SK-N-SH (cell line): ENCODE results near the gene N4BP3. TPM values are rescaled to one million over a fixed set of nuclear protein-coding genes. Genes with fewer than 3 reads are reported as not detected.
A peak's percentile ranks its signal among the peaks of the same experiment; 100 is the strongest.
"Not testable (repeated sequence)": the region's sequence is repeated elsewhere in the genome, so short reads cannot be mapped to it uniquely, and the experiment has no call there.

ENCODE experiments used
- CTCF ChIA-PET: fragments of 300-600, 350-600 bp; formaldehyde crosslinking; extraction: SDS; loops from one replicate; lab custom pipeline; 2021; lab: Yijun Ruan, JAX
- POLR2A ChIA-PET: fragments of 350-600 bp; sonication (Branson Sonifier 250); formaldehyde crosslinking; extraction: SDS; loops from one replicate; lab custom pipeline; 2020; ENCODE audit warnings: antibody characterized with exemption, inconsistent platforms; lab: Yijun Ruan, JAX
- DNase-seq: peaks from one replicate; pipeline ENCODE4 v3.0.0; 2012
- H2AFZ ChIP-seq: fragments of 200-600 bp; sonication (generic); 2 replicates; pipeline ENCODE4 v1.8.1; 2016; ENCODE audit warnings: antibody characterized with exemption, mild to moderate bottlenecking, low read depth
- H3F3A ChIP-seq: fragments of 200-600 bp; sonication (generic); replicated peaks from 2 replicates; pipeline ENCODE3; 2016; ENCODE audit warnings: antibody characterized with exemption, mild to moderate bottlenecking; ENCODE audit not compliant: insufficient read depth
- H3K27ac ChIP-seq, 2 experiments: fragments of 200-500 bp in 1 of 2; fragments of 200-600 bp in 1 of 2; sonication (Bioruptor generic) in 1 of 2; sonication (generic), shearing (Covaris generic) in 1 of 2; 2 replicates each; pipeline versions ENCODE4 v1.5.1 to v1.6.1; 2014 to 2016; ENCODE audit warnings: low read depth in 2 of 2, inconsistent platforms in 1 of 2, low read length in 1 of 2, mild to moderate bottlenecking in 1 of 2, mixed read lengths in 1 of 2
- H3K27me3 ChIP-seq: fragments of 200-600 bp; sonication (generic), shearing (Covaris generic); 2 replicates; pipeline ENCODE4 v1.6.1; 2016; ENCODE audit warnings: mixed run types; ENCODE audit not compliant: insufficient read depth
- H3K36me3 ChIP-seq, 2 experiments: fragments of 200-500 bp in 1 of 2; fragments of 200-600 bp in 1 of 2; sonication (Bioruptor generic) in 1 of 2; sonication (generic) in 1 of 2; replicated peaks in 1 of 2; 2 replicates each; pipeline versions ENCODE3 to v1.5.1; 2014 to 2016; ENCODE audit warnings: low read length in 1 of 2, mild to moderate bottlenecking in 1 of 2; ENCODE audit not compliant: insufficient read depth in 2 of 2, control insufficient read depth in 1 of 2
- H3K4me1 ChIP-seq, 2 experiments: fragments of 200-500 bp in 1 of 2; fragments of 200-600 bp in 1 of 2; sonication (Bioruptor generic) in 1 of 2; sonication (generic), shearing (Covaris generic) in 1 of 2; 2 replicates each; pipeline versions ENCODE4 v1.5.1 to v1.6.1; 2014 to 2016; ENCODE audit warnings: low read depth in 1 of 2, low read length in 1 of 2, mixed run types in 1 of 2; ENCODE audit not compliant: insufficient read depth in 2 of 2, control insufficient read depth in 1 of 2
- H3K4me2 ChIP-seq: fragments of 200-600 bp; sonication (generic), shearing (Covaris generic); 2 replicates; pipeline ENCODE4 v1.6.1; 2017; ENCODE audit warnings: mixed run types
- H3K4me3 ChIP-seq, 2 experiments: fragments of 200-500 bp in 1 of 2; fragments of 200-600 bp in 1 of 2; sonication (Bioruptor generic) in 1 of 2; sonication (generic), shearing (Covaris generic) in 1 of 2; 2 replicates each; pipeline versions ENCODE4 v1.5.1 to v1.8.1; 2014 to 2016; ENCODE audit warnings: low read depth in 2 of 2, inconsistent platforms in 1 of 2, low read length in 1 of 2, mild to moderate bottlenecking in 1 of 2, mixed read lengths in 1 of 2, moderate library complexity in 1 of 2
- H3K79me2 ChIP-seq: fragments of 200-600 bp; sonication (generic); 2 replicates; pipeline ENCODE4 v1.8.1; 2017; ENCODE audit warnings: mild to moderate bottlenecking; ENCODE audit not compliant: insufficient read depth
- H3K9ac ChIP-seq: fragments of 200-600 bp; sonication (generic); 2 replicates; pipeline ENCODE4 v1.6.1; 2017; ENCODE audit warnings: mixed run types
- H3K9me2 ChIP-seq: fragments of 200-600 bp; sonication (generic); 2 replicates; pipeline ENCODE4 v1.6.1; 2017; ENCODE audit warnings: mixed run types
- H3K9me3 ChIP-seq: fragments of 200-600 bp; sonication (generic); 2 replicates; pipeline ENCODE4 v1.6.1; 2017; ENCODE audit warnings: mixed run types, mild to moderate bottlenecking, moderate library complexity
- H4K20me1 ChIP-seq: fragments of 200-600 bp; sonication (generic); 2 replicates; pipeline ENCODE4 v1.6.1; 2017; ENCODE audit warnings: mild to moderate bottlenecking, mixed run types; ENCODE audit not compliant: insufficient read depth
- ELF1 ChIP-seq: IDR thresholded peaks from 2 replicates; pipeline ENCODE4 v1.4.0; 2012
- EZH2phosphoT487 ChIP-seq: fragments of 200-600 bp; sonication (generic); IDR thresholded peaks from 2 replicates; pipeline ENCODE4 v1.6.1; 2017; ENCODE audit warnings: low read depth, mixed run types, mild to moderate bottlenecking, antibody characterized with exemption, moderate library complexity, borderline replicate concordance
- FOSL2 ChIP-seq: IDR thresholded peaks from 2 replicates; pipeline ENCODE4 v1.4.0; 2012; ENCODE audit warnings: low read depth, mild to moderate bottlenecking, moderate library complexity, borderline replicate concordance
- FOXJ3 ChIP-seq: sonication (generic); formaldehyde crosslinking; IDR thresholded peaks from 2 replicates; pipeline ENCODE4 v1.5.1; 2020; ENCODE audit warnings: mild to moderate bottlenecking, missing genetic modification reagents
- GABPA ChIP-seq: IDR thresholded peaks from 2 replicates; pipeline ENCODE4 v1.4.0; 2012; ENCODE audit warnings: low read depth, mild to moderate bottlenecking
- JUND ChIP-seq: IDR thresholded peaks from 2 replicates; pipeline ENCODE4 v1.4.0; 2012
- MAX ChIP-seq: IDR thresholded peaks from 2 replicates; pipeline ENCODE4 v1.4.0; 2012; ENCODE audit warnings: low read depth
- MEF2A ChIP-seq: IDR thresholded peaks from 2 replicates; pipeline ENCODE4 v1.4.0; 2012; ENCODE audit warnings: low read depth, borderline replicate concordance
- MXI1 ChIP-seq: IDR thresholded peaks from 2 replicates; pipeline ENCODE4 v1.6.1; 2012; ENCODE audit warnings: mild to moderate bottlenecking, low read depth, low read length, improper control_type of control experiment
- NFIC ChIP-seq: IDR thresholded peaks from 2 replicates; pipeline ENCODE4 v1.4.0; 2012; ENCODE audit warnings: borderline replicate concordance
- NRF1 ChIP-seq: IDR thresholded peaks from 2 replicates; pipeline ENCODE4 v1.6.1; 2012; ENCODE audit warnings: low read depth, mild to moderate bottlenecking, low read length
- POLR2AphosphoS5 ChIP-seq: IDR thresholded peaks from 2 replicates; pipeline ENCODE4 v1.6.1; 2012; ENCODE audit warnings: low read depth, low read length
- RAD21 ChIP-seq: IDR thresholded peaks from 2 replicates; pipeline ENCODE4 v1.6.1; 2012; ENCODE audit warnings: mild to moderate bottlenecking, low read length
- RCOR1 ChIP-seq: fragments of 150-350 bp; IDR thresholded peaks from 2 replicates; pipeline ENCODE4 v1.6.1; 2017; ENCODE audit warnings: antibody characterized with exemption, low read length
- RXRA ChIP-seq: IDR thresholded peaks from 2 replicates; pipeline ENCODE4 v1.4.0; 2012; ENCODE audit warnings: low read depth, mild to moderate bottlenecking, borderline replicate concordance
- TAF1 ChIP-seq: IDR thresholded peaks from 2 replicates; pipeline ENCODE4 v1.6.1; 2012; ENCODE audit warnings: low read depth, mild to moderate bottlenecking, low read length, moderate library complexity, borderline replicate concordance
- TCF12 ChIP-seq: IDR thresholded peaks from 2 replicates; pipeline ENCODE4 v1.4.0; 2012
- TEAD4 ChIP-seq: IDR thresholded peaks from 2 replicates; pipeline ENCODE4 v1.4.0; 2012; ENCODE audit warnings: mild to moderate bottlenecking, borderline replicate concordance; ENCODE audit not compliant: insufficient read depth
- YY1 ChIP-seq: IDR thresholded peaks from 2 replicates; pipeline ENCODE4 v1.4.0; 2012; ENCODE audit warnings: low read depth, mild to moderate bottlenecking
- WGBS: methylation state at CpG from one replicate; pipeline ENCODE4 v1.1.6; 2017; ENCODE audit warnings: low lambda C conversion rate; 5-methylcytosine and 5-hydroxymethylcytosine counted together
- polyA plus RNA-seq, 3 experiments: library from polyadenylated mRNA; depleted of rRNA; stranded (reverse); fragments of >200 nt; gene quantifications; 2 replicates each; pipeline ENCODE4 v1.2.3, GENCODE V29; 2012
- TF ChIP-seq, protein P1 (sequence below): fragments of 150-350 bp; IDR thresholded peaks from 2 replicates; pipeline ENCODE4 v1.6.1; 2017; ENCODE audit warnings: antibody characterized with exemption, low read length, low read depth, borderline replicate concordance
- TF ChIP-seq, protein P2 (sequence below): IDR thresholded peaks from 2 replicates; pipeline ENCODE4; 2012

The N4BP3 gene
- polyA plus RNA-seq, 1 of the 3 experiments (the other 2 are of a cell fraction) = 0.28 TPM

- Histone ChIP-seq H3K4me3 (peak overlapping the region; percentile 75 to 99), H3K79me2 (peaks cover 39% of the 10 kb centered on the region), H3K27ac (peak overlapping the region; percentile 77 to 80), H2AFZ (peak overlapping the region; percentile 80), H3K4me2 (peak overlapping the region; percentile 90), H3K9ac (peak overlapping the region; percentile 83)
- H3K36me3 ChIP-seq, H3F3A ChIP-seq, H3K4me1 ChIP-seq, H4K20me1 ChIP-seq, POLR2A ChIA-PET, H3K27me3 ChIP-seq, H3K9me2 ChIP-seq, DNase-seq, H3K9me3 ChIP-seq: not testable (repeated sequence)
- TF ChIP-seq NRF1 = peak; percentile 24; the same call in 1 of the 2 replicates
- CTCF ChIA-PET = interaction anchor here (4.0 to 10.9 kb wide), 2 partner anchors 9 to 54 kb away, joined by 26 to 96 read pairs; no protein-coding TSS in a partner anchor
- WGBS = 10% methylated on average over 11 of the region's 11 CpGs
These were observed 16.9 kb downstream of the N4BP3 start for GRCh38 chr5:178130234-178130575.

- Histone ChIP-seq H3K79me2 (peaks cover 44% of the 10 kb centered on the region), H3K4me1 (peaks cover 0 to 5% of the 10 kb centered on the region in 2 experiments; a peak in 1 of 4 replicates), H3K9me2 (no peaks in the 10 kb centered on the region), H3K4me2 (peak within 1 kb of the TSS; percentile 90), H3F3A (peaks cover 4% of the 10 kb centered on the region), H3K9me3 (no peaks in the 10 kb centered on the region), H3K9ac (peak within 1 kb of the TSS; percentile 83), H3K4me3 (peak within 1 kb of the TSS; percentile 75 to 99), H4K20me1 (no peaks in the 10 kb centered on the region), H2AFZ (peak within 1 kb of the TSS; percentile 93), H3K27me3 (no peaks in the 10 kb centered on the region), H3K27ac (peak within 1 kb of the TSS; percentile 77 to 80), H3K36me3 (peaks cover 8 to 11% of the 10 kb centered on the region in 2 experiments)
- POLR2A ChIA-PET = interaction anchor here (0.7 to 1.7 kb wide), 4 partner anchors 10 to 38 kb away, joined by 3 to 9 read pairs (median 3); no protein-coding TSS in a partner anchor
- CTCF ChIA-PET = interaction anchor here (1.2 to 10.9 kb wide), 3 partner anchors 10 to 55 kb away, joined by 3 to 96 read pairs (median 26); no protein-coding TSS in a partner anchor
- under 1% methylated on average over 21 of the region's 102 CpGs for WGBS
- peak; percentile 97 for DNase-seq
- TF ChIP-seq RCOR1 = no peak
- peak; percentile 49; the same call in 1 of the 2 replicates for TF ChIP-seq POLR2AphosphoS5
- no peak for TF ChIP-seq TCF12
- peak; percentile 80 for TF ChIP-seq GABPA
- TF ChIP-seq, protein P1, sequence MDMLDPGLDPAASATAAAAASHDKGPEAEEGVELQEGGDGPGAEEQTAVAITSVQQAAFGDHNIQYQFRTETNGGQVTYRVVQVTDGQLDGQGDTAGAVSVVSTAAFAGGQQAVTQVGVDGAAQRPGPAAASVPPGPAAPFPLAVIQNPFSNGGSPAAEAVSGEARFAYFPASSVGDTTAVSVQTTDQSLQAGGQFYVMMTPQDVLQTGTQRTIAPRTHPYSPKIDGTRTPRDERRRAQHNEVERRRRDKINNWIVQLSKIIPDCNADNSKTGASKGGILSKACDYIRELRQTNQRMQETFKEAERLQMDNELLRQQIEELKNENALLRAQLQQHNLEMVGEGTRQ = no peak
- TF ChIP-seq NRF1 = no peak; the same call in none of the 2 replicates
- TF ChIP-seq EZH2phosphoT487 = no peak
- TF ChIP-seq MAX = peak; percentile 74
- peak; percentile 69 for TF ChIP-seq MXI1
- 0 out of 2 replicates have a peak, but pooled peaks have one; percentile 23 for TF ChIP-seq NFIC
- peak; percentile 45; the same call in 1 of the 2 replicates for TF ChIP-seq ELF1
- no peak for TF ChIP-seq TEAD4
- peak; percentile 93 for TF ChIP-seq TAF1
- TF ChIP-seq JUND = no peak; the same call in 1 of the 2 replicates
- TF ChIP-seq FOSL2 = no peak
- TF ChIP-seq YY1 = 0 out of 2 replicates have a peak, but pooled peaks have one; percentile 31
- no peak for TF ChIP-seq FOXJ3 (CRISPR knock-in tag)
- TF ChIP-seq, protein P2, sequence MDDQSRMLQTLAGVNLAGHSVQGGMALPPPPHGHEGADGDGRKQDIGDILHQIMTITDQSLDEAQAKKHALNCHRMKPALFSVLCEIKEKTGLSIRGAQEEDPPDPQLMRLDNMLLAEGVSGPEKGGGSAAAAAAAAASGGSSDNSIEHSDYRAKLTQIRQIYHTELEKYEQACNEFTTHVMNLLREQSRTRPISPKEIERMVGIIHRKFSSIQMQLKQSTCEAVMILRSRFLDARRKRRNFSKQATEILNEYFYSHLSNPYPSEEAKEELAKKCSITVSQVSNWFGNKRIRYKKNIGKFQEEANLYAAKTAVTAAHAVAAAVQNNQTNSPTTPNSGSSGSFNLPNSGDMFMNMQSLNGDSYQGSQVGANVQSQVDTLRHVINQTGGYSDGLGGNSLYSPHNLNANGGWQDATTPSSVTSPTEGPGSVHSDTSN = no peak; the same call in 1 of the 2 replicates
- TF ChIP-seq RAD21 = no peak
- peak; percentile 24; the same call in 1 of the 2 replicates for TF ChIP-seq MEF2A
- TF ChIP-seq RXRA = no peak
These were observed 17.5 kb downstream of the N4BP3 start, which contains the start of gene RMND5B for GRCh38 chr5:178130576-178131445. Gene RMND5B (plus strand): TSS chr5:178131014. CDS start chr5:178138120, 7,106 bp downstream.
